Endothelial cell (in vitro differentiated cells): ENCODE results near the gene LSM3. TPM values are rescaled to one million over a fixed set of nuclear protein-coding genes. Genes with fewer than 3 reads are reported as not detected.

Experiments
- DNase-seq: peaks from one replicate; pipeline ENCODE4 v3.0.0; 2021; ENCODE audit warnings: low spot score
- H3K27ac Mint-ChIP-seq: one replicate; pipeline ENCODE4 v1.8.0; 2021; ENCODE audit warnings: mixed read lengths, inconsistent platforms; ENCODE audit not compliant: unreplicated experiment
- H3K27me3 Mint-ChIP-seq: one replicate; pipeline ENCODE4 v1.8.0; 2021; ENCODE audit warnings: mild to moderate bottlenecking, moderate library complexity, mixed read lengths, inconsistent platforms; ENCODE audit not compliant: unreplicated experiment
- H3K36me3 Mint-ChIP-seq: one replicate; pipeline ENCODE4 v1.8.0; 2021; ENCODE audit warnings: mild to moderate bottlenecking, low read depth, mixed read lengths, inconsistent platforms; ENCODE audit not compliant: unreplicated experiment
- H3K4me1 Mint-ChIP-seq: one replicate; pipeline ENCODE4 v1.8.0; 2021; ENCODE audit warnings: mild to moderate bottlenecking, mixed read lengths, inconsistent platforms; ENCODE audit not compliant: unreplicated experiment
- H3K4me3 Mint-ChIP-seq: one replicate; pipeline ENCODE4 v1.8.0; 2021; ENCODE audit warnings: mild to moderate bottlenecking, mixed read lengths, inconsistent platforms; ENCODE audit not compliant: unreplicated experiment
- H3K9me3 Mint-ChIP-seq: one replicate; pipeline ENCODE4 v1.8.0; 2021; ENCODE audit warnings: mixed read lengths, inconsistent platforms; ENCODE audit not compliant: unreplicated experiment
- CTCF ChIP-seq: fragments of 200-600 bp; sonication (generic); IDR thresholded peaks from one replicate; pipeline ENCODE4 v1.5.0; 2021; ENCODE audit warnings: antibody characterized with exemption; ENCODE audit not compliant: unreplicated experiment
- total RNA-seq: library from RNA; stranded (reverse); fragmentation: NEBNext Ultra II Directional; extraction: Animal tissue kit (Norgen Biotek cat#: 25700); gene quantifications from one replicate; pipeline ENCODE4 v1.2.1, GENCODE V29; 2021; ENCODE audit not compliant: unreplicated experiment

LSM3 gene
- total RNA-seq, 1 donor from 2014 or later, result 14.7 TPM

GRCh38 chr3:14158370-14158769, 20.2 kb upstream of the LSM3 start:
- peaks cover 72% of the 10 kb centered on the region for H3K36me3 Mint-ChIP-seq
- TF ChIP-seq CTCF, result no peak
- no peaks in the 10 kb centered on the region for H3K9me3 Mint-ChIP-seq
- peaks cover 6% of the 10 kb centered on the region for H3K27me3 Mint-ChIP-seq
- H3K4me1 Mint-ChIP-seq, result no peaks in the 10 kb centered on the region
- H3K4me3 Mint-ChIP-seq, result peak overlapping the region; percentile 63
- no peak overlapping the region for H3K27ac Mint-ChIP-seq
- DNase-seq, result no peak

GRCh38 chr3:14159426-14159825, 19.2 kb upstream of the LSM3 start:
- no peaks in the 10 kb centered on the region for H3K9me3 Mint-ChIP-seq
- no peak for DNase-seq
- H3K27me3 Mint-ChIP-seq, result peaks cover 6% of the 10 kb centered on the region
- H3K4me3 Mint-ChIP-seq, result no peak overlapping the region
- no peaks in the 10 kb centered on the region for H3K4me1 Mint-ChIP-seq
- no peak overlapping the region for H3K27ac Mint-ChIP-seq
- peaks cover 74% of the 10 kb centered on the region for H3K36me3 Mint-ChIP-seq
- no peak for TF ChIP-seq CTCF

- Mint-ChIP-seq H3K27ac (no peak overlapping the region), H3K9me3 (no peaks in the 10 kb centered on the region)
- no peak for DNase-seq
Observed at GRCh38 chr3:14161282-14161681, 17.3 kb upstream of the LSM3 start.

GRCh38 chr3:14162178-14162577, 16.4 kb upstream of the LSM3 start:
- peak overlapping the region; percentile 7 for H3K4me3 Mint-ChIP-seq
- peaks cover 7% of the 10 kb centered on the region for H3K27me3 Mint-ChIP-seq
- no peak for TF ChIP-seq CTCF
- no peaks in the 10 kb centered on the region for H3K9me3 Mint-ChIP-seq
- DNase-seq, result no peak
- no peak overlapping the region for H3K27ac Mint-ChIP-seq
- H3K36me3 Mint-ChIP-seq, result peaks cover 82% of the 10 kb centered on the region
- H3K4me1 Mint-ChIP-seq, result no peaks in the 10 kb centered on the region

More at GRCh38 chr3:14161282-14161681, 17.3 kb upstream of the LSM3 start:
- peak overlapping the region; percentile 28 for H3K4me3 Mint-ChIP-seq
- peaks cover 82% of the 10 kb centered on the region for H3K36me3 Mint-ChIP-seq
- no peaks in the 10 kb centered on the region for H3K4me1 Mint-ChIP-seq
- no peak for TF ChIP-seq CTCF
- peaks cover 6% of the 10 kb centered on the region for H3K27me3 Mint-ChIP-seq

GRCh38 chr3:14166877-14167603, 11.6 kb upstream of the LSM3 start:
- no peaks in the 10 kb centered on the region for H3K9me3 Mint-ChIP-seq
- no peaks in the 10 kb centered on the region for H3K4me1 Mint-ChIP-seq
- peaks cover 5% of the 10 kb centered on the region for H3K27me3 Mint-ChIP-seq
- H3K36me3 Mint-ChIP-seq, result peaks cover 65% of the 10 kb centered on the region
- H3K27ac Mint-ChIP-seq, result no peak overlapping the region
- H3K4me3 Mint-ChIP-seq, result peak overlapping the region; percentile 21
- no peak for DNase-seq
- no peak for TF ChIP-seq CTCF
